OCI-LY7 (cell line): Measurements from ENCODE around the gene EPHB3. TPM values are rescaled to one million over a fixed set of nuclear protein-coding genes. Genes with fewer than 3 reads are reported as not detected.

ENCODE experiments used
- BruUV-seq: library from RNA; stranded (reverse); fragments of 400-500 nt; replicated peaks from 2 replicates; lab custom pipeline; 2021; lab: Mats Ljungman, UMichigan
- CTCF ChIA-PET: fragments of 300-600 bp; sonication (Branson Sonifier 250); formaldehyde crosslinking; loops from one replicate; lab custom pipeline; 2022; ENCODE audit warnings: antibody characterized with exemption; ENCODE audit not compliant: unreplicated experiment; lab: Charles Lee
- POLR2A ChIA-PET: fragments of 300-600 bp; sonication (Branson Sonifier 250); formaldehyde crosslinking; loops from one replicate; lab custom pipeline; 2022; ENCODE audit warnings: antibody characterized with exemption; lab: Charles Lee
- DNase-seq: peaks from one replicate; pipeline ENCODE4 v3.0.0-alpha.2; 2015; ENCODE audit warnings: low spot score
- H2AFZ ChIP-seq: fragments of 200-600 bp; sonication (generic), shearing (Covaris generic); 2 replicates; pipeline ENCODE4 v1.6.1; 2014; ENCODE audit warnings: mild to moderate bottlenecking, antibody characterized with exemption, low read length, moderate library complexity
- H3K27ac ChIP-seq: fragments of 200-600 bp; sonication (generic); 2 replicates; pipeline ENCODE4 v1.5.1; 2014; ENCODE audit warnings: mixed run types, low read depth, mild to moderate bottlenecking, moderate library complexity, low read length, inconsistent platforms; ENCODE audit not compliant: poor library complexity, severe bottlenecking
- H3K36me3 ChIP-seq: fragments of 200-600 bp; sonication (generic); 2 replicates; pipeline ENCODE4 v1.6.1; 2014; ENCODE audit warnings: mild to moderate bottlenecking, antibody characterized with exemption, low read length, moderate library complexity, mixed read lengths; ENCODE audit not compliant: insufficient read depth
- H3K4me1 ChIP-seq: fragments of 200-600 bp; sonication (generic); 2 replicates; pipeline ENCODE4 v1.5.1; 2014; ENCODE audit warnings: mild to moderate bottlenecking, low read length; ENCODE audit not compliant: insufficient read depth, poor library complexity, severe bottlenecking
- H3K4me2 ChIP-seq: fragments of 200-600 bp; sonication (generic); 2 replicates; pipeline ENCODE4 v1.6.1; 2014; ENCODE audit warnings: mild to moderate bottlenecking, low read length
- H3K4me3 ChIP-seq: fragments of 200-600 bp; sonication (generic); 2 replicates; pipeline ENCODE4 v1.5.1; 2014; ENCODE audit warnings: mild to moderate bottlenecking, low read depth, low read length; ENCODE audit not compliant: poor library complexity, severe bottlenecking
- H3K79me2 ChIP-seq: fragments of 200-600 bp; sonication (generic); 2 replicates; pipeline ENCODE4 v1.6.1; 2016; ENCODE audit warnings: low read depth, mild to moderate bottlenecking, low read length, moderate library complexity, mixed read lengths; ENCODE audit not compliant: insufficient read depth
- H3K9me2 ChIP-seq: fragments of 200-600 bp; sonication (generic); 2 replicates; pipeline ENCODE4 v1.6.1; 2016; ENCODE audit warnings: mild to moderate bottlenecking, low read length, mixed read lengths; ENCODE audit not compliant: insufficient read depth
- H3K9me3 ChIP-seq: fragments of 200-600 bp; sonication (generic); 2 replicates; pipeline ENCODE4 v1.6.1; 2014; ENCODE audit warnings: mild to moderate bottlenecking, mixed run types, low read length, mixed read lengths
- H4K20me1 ChIP-seq: fragments of 200-600 bp; sonication (generic); 2 replicates; pipeline ENCODE4 v1.6.1; 2014; ENCODE audit warnings: mild to moderate bottlenecking, antibody characterized with exemption, low read length, moderate library complexity, mixed read lengths; ENCODE audit not compliant: insufficient read depth
- CTCF ChIP-seq: fragments of 200-600 bp; sonication (generic); conservative IDR thresholded peaks from 2 replicates; pipeline ENCODE4 v1.5.1; 2014; ENCODE audit warnings: mild to moderate bottlenecking, antibody characterized with exemption, low read length, moderate library complexity, mixed read lengths
- EZH2phosphoT487 ChIP-seq: fragments of 200-600 bp; sonication (generic); IDR thresholded peaks from 2 replicates; pipeline ENCODE4 v1.6.1; 2018; ENCODE audit warnings: low read depth, borderline replicate concordance, mild to moderate bottlenecking, mixed run types, antibody characterized with exemption, low read length, moderate library complexity, mixed read lengths
- intact Hi-C: fragments of 100-400 bp; cut with micrococcal nuclease; formaldehyde crosslinking; loops from one replicate; pipeline ENCODE4 v1.10.0; 2022; ENCODE audit not compliant: unreplicated experiment
- total RNA-seq, 2 experiments: library from RNA; depleted of rRNA in 1 of 2; stranded (reverse); fragments of >200 nt in 1 of 2; shearing (Covaris generic) in 1 of 2; gene quantifications; 2 replicates each; pipeline ENCODE4 v1.2.3, GENCODE V29; 2014 to 2022

EPHB3 gene
- total RNA-seq, 2 experiments from 2014 or later: not detected

DNA sequence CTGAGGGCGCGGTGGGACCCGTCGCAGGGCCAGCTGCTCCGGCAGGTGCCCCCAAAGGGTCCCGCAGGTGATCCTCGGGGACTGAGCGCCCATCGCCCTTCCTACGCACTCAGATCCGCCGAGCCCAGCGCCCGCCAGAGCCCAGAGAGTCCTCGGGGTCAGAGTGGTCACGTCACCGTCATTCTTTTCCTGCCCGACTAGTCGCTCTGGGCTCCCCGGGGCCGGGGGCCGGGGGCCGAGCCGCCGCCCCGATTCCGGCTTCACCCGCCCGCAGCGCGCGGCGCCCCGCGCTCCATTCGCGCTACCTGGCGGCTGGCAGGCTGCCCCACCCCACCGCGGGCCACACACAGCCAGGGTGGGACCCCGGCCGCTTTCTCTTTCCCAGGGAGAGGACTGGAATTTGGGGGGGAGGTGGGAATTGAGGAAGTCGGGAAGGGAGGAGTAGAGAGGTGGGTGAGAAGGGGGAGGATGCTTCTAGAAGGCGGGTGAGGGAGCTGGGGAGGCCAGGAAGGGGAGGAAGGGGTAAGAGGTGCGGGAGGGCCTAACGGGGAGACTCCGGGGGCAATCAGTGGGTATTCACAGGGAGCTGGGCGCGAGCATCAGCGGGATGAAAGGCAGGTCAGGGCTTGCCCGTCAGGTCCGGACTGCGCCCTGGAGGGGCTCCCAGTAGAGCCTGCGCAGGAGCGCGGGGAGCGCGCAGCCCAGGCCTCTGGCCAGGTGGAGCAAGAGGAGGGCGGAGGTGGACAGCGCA lies 36.1 kb upstream of the EPHB3 start:
- H3K79me2 ChIP-seq: no peaks in the 10 kb centered on the region

GRCh38 chr3:184526088-184526433 lies 35.5 kb upstream of the EPHB3 start:
- H3K79me2 ChIP-seq: no peaks in the 10 kb centered on the region
- no peaks in the 10 kb centered on the region for H3K9me3 ChIP-seq
- H3K4me3 ChIP-seq: no peak overlapping the region
- no peaks in the 10 kb centered on the region for H3K4me1 ChIP-seq
- no peak overlapping the region for H3K4me2 ChIP-seq
- intact Hi-C loops: no loop called here
- H3K36me3 ChIP-seq: no peaks in the 10 kb centered on the region
- no peak for TF ChIP-seq CTCF
- no peak for TF ChIP-seq EZH2phosphoT487
- H3K27ac ChIP-seq: no peak overlapping the region
- POLR2A ChIA-PET: interaction anchor here (0.9 kb wide), 1 partner anchor 295 kb away, joined by 3 read pairs; no protein-coding TSS in a partner anchor
- H2AFZ ChIP-seq: no peak overlapping the region
- CTCF ChIA-PET: no interaction called here
- H3K9me2 ChIP-seq: no peaks in the 10 kb centered on the region
- no peaks in the 10 kb centered on the region for H4K20me1 ChIP-seq
- no peak for DNase-seq
- BruUV-seq: no TSS peak

More for the DNA sequence above, 36.1 kb upstream of the EPHB3 start:
- TF ChIP-seq EZH2phosphoT487 (no peak), CTCF (no peak)
- no peaks in the 10 kb centered on the region for H3K9me3 ChIP-seq
- DNase-seq: no peak
- intact Hi-C loops: no loop called here
- H4K20me1 ChIP-seq: no peaks in the 10 kb centered on the region
- no peak overlapping the region for H3K4me3 ChIP-seq
- H3K9me2 ChIP-seq: no peaks in the 10 kb centered on the region
- POLR2A ChIA-PET: interaction anchor here (0.6 to 0.9 kb wide), 4 partner anchors 40 to 1319 kb away, joined by 3 to 7 read pairs (median 4); no protein-coding TSS in a partner anchor
- no peak overlapping the region for H2AFZ ChIP-seq
- CTCF ChIA-PET: no interaction called here
- no peaks in the 10 kb centered on the region for H3K36me3 ChIP-seq
- H3K27ac ChIP-seq: no peak overlapping the region
- H3K4me1 ChIP-seq: no peaks in the 10 kb centered on the region
- BruUV-seq: no TSS peak
- no peak overlapping the region for H3K4me2 ChIP-seq

GRCh38 chr3:184531626-184532280 lies 29.8 kb upstream of the EPHB3 start:
- no peaks in the 10 kb centered on the region for H3K9me3 ChIP-seq
- ChIA-PET CTCF (interaction anchor here (0.6 kb wide), 1 partner anchor 65 kb away, joined by 5 read pairs; no protein-coding TSS in a partner anchor), POLR2A (interaction anchor here (0.7 kb wide), 1 partner anchor 418 kb away, joined by 3 read pairs; no protein-coding TSS in a partner anchor)
- no peak overlapping the region for H2AFZ ChIP-seq
- H4K20me1 ChIP-seq: no peaks in the 10 kb centered on the region
- H3K4me3 ChIP-seq: no peak overlapping the region
- intact Hi-C loops: no loop called here
- no peaks in the 10 kb centered on the region for H3K36me3 ChIP-seq
- BruUV-seq: no TSS peak
- no peak overlapping the region for H3K4me2 ChIP-seq
- DNase-seq: no peak
- no peaks in the 10 kb centered on the region for H3K4me1 ChIP-seq
- no peak overlapping the region for H3K27ac ChIP-seq
- no peak for TF ChIP-seq CTCF
- no peak for TF ChIP-seq EZH2phosphoT487
- no peaks in the 10 kb centered on the region for H3K79me2 ChIP-seq
- H3K9me2 ChIP-seq: no peaks in the 10 kb centered on the region
